IPS-20b (cell line): ENCODE data around the gene FIBCD1.

Experiments used
- H3K27ac ChIP-seq: one replicate; pipeline ENCODE4 v1.5.1; 2013; ENCODE audit warnings: low read length
- H3K27me3 ChIP-seq: 2 replicates; pipeline ENCODE4 v1.6.1; 2013; ENCODE audit warnings: mild to moderate bottlenecking, low read length, inconsistent platforms; ENCODE audit not compliant: insufficient read depth
- H3K36me3 ChIP-seq: 2 replicates; pipeline ENCODE4 v1.6.1; 2013; ENCODE audit warnings: low read depth, mild to moderate bottlenecking, inconsistent platforms, low read length, moderate library complexity; ENCODE audit not compliant: insufficient read depth
- H3K4me1 ChIP-seq: 2 replicates; pipeline ENCODE4 v1.6.1; 2013; ENCODE audit warnings: mild to moderate bottlenecking, control low read depth, inconsistent platforms, low read length, moderate library complexity; ENCODE audit not compliant: insufficient read depth
- H3K4me3 ChIP-seq: 2 replicates; pipeline ENCODE4 v1.5.1; 2013; ENCODE audit warnings: mild to moderate bottlenecking, low read length, inconsistent platforms
- H3K9ac ChIP-seq: 2 replicates; pipeline ENCODE4 v1.6.1; 2013; ENCODE audit warnings: low read depth, mild to moderate bottlenecking, inconsistent platforms, low read length, moderate library complexity
- H3K9me3 ChIP-seq: 2 replicates; pipeline ENCODE4 v1.6.1; 2013; ENCODE audit warnings: mild to moderate bottlenecking, low read depth, low read length, inconsistent platforms; ENCODE audit not compliant: insufficient read depth

Gene FIBCD1

DNA sequence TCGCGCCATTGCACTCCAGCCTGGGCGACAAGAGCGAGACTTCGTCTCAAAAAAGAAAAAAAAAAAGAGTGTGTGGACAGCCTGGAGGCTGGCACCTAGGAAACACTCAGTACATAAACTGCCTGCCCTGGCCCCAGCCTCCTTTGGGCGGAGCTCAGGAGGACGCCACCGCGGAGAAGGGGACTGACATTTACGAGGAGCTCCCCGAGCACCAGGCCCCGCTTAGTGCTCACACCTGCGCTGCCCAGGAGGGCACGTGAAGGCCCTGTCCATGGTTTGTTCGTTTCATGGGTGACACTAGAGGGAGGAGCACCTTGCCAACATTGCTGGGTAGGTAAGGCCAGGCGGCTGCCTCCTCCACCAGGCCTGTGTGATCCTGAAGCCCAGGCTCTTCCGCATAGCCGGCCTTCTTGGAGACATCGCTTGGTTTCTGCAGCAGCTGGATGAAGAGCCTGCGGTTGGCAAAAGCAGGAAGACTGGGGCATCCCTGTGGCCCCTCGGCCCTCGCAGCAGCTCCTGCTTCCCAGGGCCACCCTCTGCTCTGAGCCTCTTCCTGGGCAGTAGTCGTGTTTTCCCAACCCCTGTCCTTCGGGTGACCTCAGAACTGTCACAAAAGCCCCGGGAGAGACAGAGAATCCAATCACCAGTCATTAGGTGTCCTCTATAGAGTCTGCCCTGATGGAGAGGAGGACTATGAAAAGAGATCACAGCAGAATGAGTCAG is 43.8 kb upstream of the FIBCD1 start:
- Histone ChIP-seq H3K4me3 (no peak overlapping the region), H3K4me1 (no peaks in the 10 kb centered on the region), H3K27ac (no peak overlapping the region), H3K9me3 (no peaks in the 10 kb centered on the region), H3K9ac (no peak overlapping the region), H3K36me3 (no peaks in the 10 kb centered on the region), H3K27me3 (no peaks in the 10 kb centered on the region)

- no peak overlapping the region for H3K27ac ChIP-seq
- H3K27me3 ChIP-seq = no peaks in the 10 kb centered on the region
- no peaks in the 10 kb centered on the region for H3K36me3 ChIP-seq
- H3K4me3 ChIP-seq = no peak overlapping the region
- no peaks in the 10 kb centered on the region for H3K9me3 ChIP-seq
- H3K9ac ChIP-seq = no peak overlapping the region
- no peaks in the 10 kb centered on the region for H3K4me1 ChIP-seq
Measured at GRCh38 chr9:130981756-130982137, 42.7 kb upstream of the FIBCD1 start.

DNA sequence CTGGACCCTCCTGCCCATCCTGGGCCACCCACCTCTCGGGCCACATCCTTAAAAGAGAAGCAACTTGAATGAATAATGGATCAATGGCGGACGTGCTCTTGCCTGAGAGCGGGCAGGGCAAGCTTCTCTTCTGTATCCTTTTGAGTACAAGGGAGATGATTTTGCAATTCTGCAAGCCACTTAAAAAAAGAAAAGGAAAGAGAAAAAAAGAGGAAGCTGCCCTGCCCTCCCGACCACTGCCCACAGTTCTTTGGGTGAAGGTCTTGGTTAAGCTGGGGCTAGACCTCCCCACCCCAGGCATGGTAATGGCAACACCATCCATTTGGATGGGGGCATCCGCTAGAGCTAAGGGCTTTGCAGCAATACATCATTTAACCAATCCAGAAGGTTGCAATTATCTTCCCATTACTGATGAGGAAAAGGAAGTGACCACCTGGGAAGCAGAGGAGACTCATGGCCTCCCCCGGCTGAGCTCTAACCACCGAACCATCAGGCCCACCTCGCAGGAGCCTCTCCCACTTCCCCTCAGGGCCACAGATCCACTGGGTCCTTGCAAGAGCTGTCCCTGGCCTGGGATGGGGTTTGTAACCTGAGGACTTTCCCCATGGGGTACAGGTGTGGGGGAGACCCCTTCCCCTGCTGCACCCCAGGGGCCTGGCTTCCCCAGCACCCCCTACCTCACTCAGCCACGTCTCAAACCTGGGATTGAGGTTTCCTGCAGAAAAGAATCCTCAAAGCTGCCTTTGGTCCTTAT is 42.1 kb upstream of the FIBCD1 start:
- H3K4me1 ChIP-seq = no peaks in the 10 kb centered on the region
- H3K4me3 ChIP-seq = no peak overlapping the region
- H3K9ac ChIP-seq = no peak overlapping the region
- H3K27me3 ChIP-seq = no peaks in the 10 kb centered on the region
- H3K36me3 ChIP-seq = no peaks in the 10 kb centered on the region
- H3K9me3 ChIP-seq = no peaks in the 10 kb centered on the region
- no peak overlapping the region for H3K27ac ChIP-seq

DNA sequence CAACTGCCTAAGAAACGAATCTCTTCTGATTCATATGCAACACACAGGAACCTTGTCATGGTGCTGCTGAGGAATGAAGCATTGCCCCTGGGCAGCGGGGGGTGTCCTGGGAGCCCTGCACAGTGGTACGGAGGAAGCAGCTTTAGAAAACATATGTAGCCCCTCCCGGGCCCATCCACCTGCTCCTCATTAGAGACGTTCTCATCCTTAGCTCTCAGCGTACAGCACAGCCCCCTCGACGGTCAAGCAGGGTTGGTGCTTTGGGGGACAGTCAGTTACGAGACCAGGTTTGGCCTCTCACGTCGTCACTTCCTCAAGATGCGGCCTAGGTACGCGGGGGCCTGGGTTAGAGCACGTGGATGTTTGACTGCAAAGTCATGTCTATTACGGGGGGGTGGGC is 41.5 kb upstream of the FIBCD1 start:
- no peak overlapping the region for H3K4me3 ChIP-seq
- H3K4me1 ChIP-seq = no peaks in the 10 kb centered on the region
- no peaks in the 10 kb centered on the region for H3K36me3 ChIP-seq
- no peaks in the 10 kb centered on the region for H3K9me3 ChIP-seq
- no peak overlapping the region for H3K9ac ChIP-seq
- H3K27me3 ChIP-seq = no peaks in the 10 kb centered on the region
- H3K27ac ChIP-seq = no peak overlapping the region

- Histone ChIP-seq H3K4me3 (no peak overlapping the region), H3K27me3 (no peaks in the 10 kb centered on the region), H3K4me1 (no peaks in the 10 kb centered on the region), H3K27ac (no peak overlapping the region), H3K9me3 (no peaks in the 10 kb centered on the region), H3K9ac (no peak overlapping the region), H3K36me3 (no peaks in the 10 kb centered on the region)
Measured at GRCh38 chr9:130979591-130980385, 40.7 kb upstream of the FIBCD1 start.

DNA sequence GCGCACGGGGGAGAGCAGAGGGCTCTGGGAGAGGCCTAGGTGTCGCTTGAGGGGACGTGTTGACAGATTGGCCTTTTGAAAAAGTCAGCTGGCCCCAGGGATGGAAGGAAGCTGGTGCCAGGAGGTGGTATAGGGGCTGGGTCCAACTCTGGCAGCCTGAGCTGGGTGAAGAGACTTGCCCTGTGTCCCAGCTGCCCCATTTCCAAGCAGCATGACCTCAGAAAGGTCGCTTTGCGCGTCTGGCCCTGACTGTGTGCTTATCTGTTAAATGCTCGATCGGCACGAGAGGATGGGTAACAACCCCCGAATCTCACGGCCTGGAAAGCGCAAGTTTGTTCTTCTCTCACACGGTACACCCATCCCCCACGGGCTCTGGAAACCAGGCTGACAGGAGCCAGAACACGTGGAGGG is 38.8 kb upstream of the FIBCD1 start:
- H3K9ac ChIP-seq = no peak overlapping the region
- no peak overlapping the region for H3K27ac ChIP-seq
- H3K9me3 ChIP-seq = no peaks in the 10 kb centered on the region
- H3K4me1 ChIP-seq = no peaks in the 10 kb centered on the region
- H3K27me3 ChIP-seq = no peaks in the 10 kb centered on the region
- no peak overlapping the region for H3K4me3 ChIP-seq
- no peaks in the 10 kb centered on the region for H3K36me3 ChIP-seq

GRCh38 chr9:130975932-130976841 is 37.1 kb upstream of the FIBCD1 start:
- Histone ChIP-seq H3K4me3 (no peak overlapping the region), H3K9ac (no peak overlapping the region), H3K4me1 (no peaks in the 10 kb centered on the region), H3K27me3 (0 out of 2 replicates have a peak, but pooled peaks cover 3% of the 10 kb centered on the region), H3K36me3 (no peaks in the 10 kb centered on the region), H3K27ac (no peak overlapping the region), H3K9me3 (no peaks in the 10 kb centered on the region)

GRCh38 chr9:130975156-130975555 is 36.1 kb upstream of the FIBCD1 start:
- Histone ChIP-seq H3K9ac (no peak overlapping the region), H3K27me3 (0 out of 2 replicates have a peak, but pooled peaks cover 3% of the 10 kb centered on the region), H3K27ac (no peak overlapping the region), H3K9me3 (no peaks in the 10 kb centered on the region), H3K4me3 (no peak overlapping the region), H3K36me3 (no peaks in the 10 kb centered on the region), H3K4me1 (no peaks in the 10 kb centered on the region)

GRCh38 chr9:130974697-130975096 is 35.6 kb upstream of the FIBCD1 start:
- Histone ChIP-seq H3K9ac (no peak overlapping the region), H3K9me3 (no peaks in the 10 kb centered on the region), H3K4me1 (no peaks in the 10 kb centered on the region), H3K27me3 (0 out of 2 replicates have a peak, but pooled peaks cover 3% of the 10 kb centered on the region), H3K27ac (no peak overlapping the region), H3K36me3 (no peaks in the 10 kb centered on the region), H3K4me3 (no peak overlapping the region)

DNA sequence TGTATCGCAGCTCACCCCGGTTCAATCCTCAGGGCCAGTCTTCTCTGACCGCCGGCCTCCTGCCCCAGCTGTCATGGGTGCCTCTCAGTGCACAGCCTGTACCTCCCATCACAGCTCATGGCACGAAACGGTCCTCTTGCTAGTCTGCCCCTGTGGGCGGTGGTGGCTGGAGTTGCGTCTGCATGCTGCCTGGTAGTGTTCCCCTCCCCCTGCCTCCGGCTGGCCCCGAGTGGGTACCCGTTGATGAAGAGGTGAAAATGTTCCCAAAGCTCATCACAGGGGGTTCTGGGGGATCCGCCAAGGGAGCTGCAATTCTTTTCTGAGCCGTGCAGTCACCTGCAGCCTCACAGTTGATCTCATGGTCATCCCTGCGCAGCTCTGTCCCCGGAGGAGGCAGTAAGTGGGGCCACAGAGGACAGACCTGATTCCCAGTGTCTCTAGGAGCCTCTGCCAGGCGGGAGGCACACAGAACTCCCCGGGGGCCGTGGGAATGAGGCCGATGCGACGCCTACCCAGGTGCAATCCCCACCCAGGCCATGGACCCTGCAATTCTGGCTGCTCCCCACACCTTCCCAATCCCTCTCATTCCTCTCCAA is 34.7 kb upstream of the FIBCD1 start:
- H3K36me3 ChIP-seq = no peaks in the 10 kb centered on the region
- no peak overlapping the region for H3K27ac ChIP-seq
- no peaks in the 10 kb centered on the region for H3K9me3 ChIP-seq
- 0 out of 2 replicates have a peak, but pooled peaks cover 3% of the 10 kb centered on the region for H3K27me3 ChIP-seq
- no peak overlapping the region; the same call in 1 of the 2 replicates for H3K9ac ChIP-seq
- H3K4me3 ChIP-seq = no peak overlapping the region
- H3K4me1 ChIP-seq = no peaks in the 10 kb centered on the region
